SK-N-SH treated with all-trans-retinoic acid at 6 μM for 48 hours (cell line): Measurements from ENCODE around the gene ARHGEF25.

Experiments
- ATAC-seq: fragments of 200-7000 bp; cut with Tn5 transposase; 3 replicates; pipeline ENCODE4 v1.9.1; 2020; ENCODE audit warnings: mild to moderate bottlenecking, moderate library complexity
- BACH2 ChIP-seq: fragments of 250-450 bp; sonication (Bioruptor Pico); IDR thresholded peaks from 2 replicates; pipeline ENCODE4 v1.9.0; 2021; ENCODE audit warnings: mild to moderate bottlenecking, borderline replicate concordance
- CREB5 ChIP-seq: fragments of 250-450 bp; sonication (Bioruptor Pico); IDR thresholded peaks from 2 replicates; pipeline ENCODE4 v1.5.1; 2020; ENCODE audit warnings: low read depth, mild to moderate bottlenecking, moderate library complexity
- CSDC2 ChIP-seq: fragments of 250-450 bp; sonication (Bioruptor Pico); IDR thresholded peaks from 2 replicates; pipeline ENCODE4 v1.5.0; 2020; ENCODE audit warnings: mild to moderate bottlenecking, moderate library complexity
- CSRNP3 ChIP-seq: fragments of 250-450 bp; sonication (Bioruptor Pico); IDR thresholded peaks from 2 replicates; pipeline ENCODE4 v1.5.1; 2021; ENCODE audit warnings: mild to moderate bottlenecking, moderate library complexity
- GLIS3 ChIP-seq: fragments of 250-450 bp; sonication (Bioruptor Pico); IDR thresholded peaks from 2 replicates; pipeline ENCODE4 v1.5.0; 2020; ENCODE audit warnings: mild to moderate bottlenecking, moderate library complexity
- ISL1 ChIP-seq: fragments of 250-450 bp; sonication (Bioruptor Pico); IDR thresholded peaks from 2 replicates; pipeline ENCODE4 v2.1.2; 2022; ENCODE audit warnings: mild to moderate bottlenecking, moderate library complexity
- POU6F1 ChIP-seq: fragments of 250-450 bp; sonication (Bioruptor Pico); IDR thresholded peaks from 2 replicates; pipeline ENCODE4 v1.8.0; 2021; ENCODE audit warnings: low read depth, mild to moderate bottlenecking, moderate library complexity, borderline replicate concordance
- PPARA ChIP-seq: fragments of 250-450 bp; sonication (Bioruptor Pico); IDR thresholded peaks from 2 replicates; pipeline ENCODE4 v1.5.0; 2020; ENCODE audit warnings: mild to moderate bottlenecking, borderline replicate concordance
- RARB ChIP-seq: fragments of 250-450 bp; sonication (Bioruptor Pico); IDR thresholded peaks from 2 replicates; pipeline ENCODE4 v1.8.0; 2021; ENCODE audit warnings: mild to moderate bottlenecking, moderate library complexity
- TCF4 ChIP-seq: fragments of 250-450 bp; sonication (Bioruptor Pico); IDR thresholded peaks from 2 replicates; pipeline ENCODE4 v1.8.0; 2021; ENCODE audit warnings: mild to moderate bottlenecking, moderate library complexity, borderline replicate concordance
- TOX ChIP-seq: fragments of 250-450 bp; sonication (Bioruptor Pico); IDR thresholded peaks from 2 replicates; pipeline ENCODE4 v1.8.0; 2021; ENCODE audit warnings: mild to moderate bottlenecking, moderate library complexity, borderline replicate concordance
- TSHZ2 ChIP-seq: fragments of 250-450 bp; sonication (Bioruptor Pico); IDR thresholded peaks from 2 replicates; pipeline ENCODE4 v1.5.0; 2020; ENCODE audit warnings: mild to moderate bottlenecking, moderate library complexity
- ZC3H10 ChIP-seq: fragments of 250-450 bp; sonication (Bioruptor Pico); IDR thresholded peaks from 2 replicates; pipeline ENCODE4 v1.5.1; 2021; ENCODE audit warnings: mild to moderate bottlenecking, moderate library complexity
- ZFP30 ChIP-seq: fragments of 450-650 bp; formaldehyde crosslinking; IDR thresholded peaks from 2 replicates; pipeline ENCODE4 v1.5.0; 2022; ENCODE audit warnings: mild to moderate bottlenecking, moderate library complexity
- ZNF70 ChIP-seq: fragments of 450-650 bp; formaldehyde crosslinking; IDR thresholded peaks from 2 replicates; pipeline ENCODE4 v1.5.0; 2020; ENCODE audit warnings: mild to moderate bottlenecking, moderate library complexity
- TF ChIP-seq, protein P1 (sequence below): fragments of 250-450 bp; sonication (Bioruptor Pico); IDR thresholded peaks from 2 replicates; pipeline ENCODE4 v1.8.0; 2020; ENCODE audit warnings: mild to moderate bottlenecking, moderate library complexity, borderline replicate concordance

The ARHGEF25 gene

DNA sequence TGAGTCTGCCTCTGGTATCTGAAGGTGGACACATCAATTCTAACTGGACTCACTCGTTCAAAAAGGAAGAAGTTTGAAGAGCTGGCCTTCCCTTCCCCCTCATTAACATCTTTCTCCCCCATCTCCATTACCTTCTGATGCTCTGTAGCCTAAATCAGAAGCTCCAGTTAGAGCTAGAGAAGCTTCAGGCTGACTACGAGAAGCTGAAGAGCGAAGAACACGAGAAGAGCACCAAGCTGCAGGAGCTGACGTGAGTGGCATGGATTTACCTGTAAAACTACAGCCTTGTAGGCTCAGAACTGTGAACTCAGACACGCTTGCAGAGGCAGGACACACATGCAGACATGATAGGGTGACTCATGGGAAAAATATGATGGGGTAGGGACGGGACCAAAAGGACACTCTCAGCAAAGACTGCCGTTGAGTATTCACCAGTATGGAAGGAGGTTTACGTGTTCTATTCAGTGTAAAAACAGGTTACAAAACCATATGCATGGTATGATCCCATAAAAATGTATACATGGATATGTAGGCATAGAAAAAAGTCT, 34.5 kb upstream of the ARHGEF25 start:
- TF ChIP-seq ZC3H10 (no peak), TSHZ2 (CRISPR knock-in tag) (no peak), CREB5 (CRISPR knock-in tag) (no peak), BACH2 (CRISPR knock-in tag) (no peak), GLIS3 (no peak), ZNF70 (CRISPR knock-in tag) (no peak)
- ATAC-seq = no peak

- no peak for ATAC-seq
- TF ChIP-seq CSRNP3 (CRISPR knock-in tag) (no peak), ZC3H10 (no peak), PPARA (no peak), TCF4 (no peak), CSDC2 (CRISPR knock-in tag) (no peak), ZNF70 (CRISPR knock-in tag) (no peak), ISL1 (no peak)
Measured at GRCh38 chr12:57577981-57578758, 33.1 kb upstream of the ARHGEF25 start.

GRCh38 chr12:57579011-57579410, 32.2 kb upstream of the ARHGEF25 start:
- ATAC-seq = no peak
- TF ChIP-seq POU6F1 (no peak), ZNF70 (CRISPR knock-in tag) (no peak), PPARA (no peak), CREB5 (CRISPR knock-in tag) (no peak), BACH2 (CRISPR knock-in tag) (no peak), TOX (CRISPR knock-in tag) (no peak), ISL1 (no peak), CSDC2 (CRISPR knock-in tag) (no peak), TCF4 (no peak), ZFP30 (CRISPR knock-in tag) (no peak), TSHZ2 (CRISPR knock-in tag) (no peak), RARB (CRISPR knock-in tag) (no peak)
- TF ChIP-seq, protein P1, sequence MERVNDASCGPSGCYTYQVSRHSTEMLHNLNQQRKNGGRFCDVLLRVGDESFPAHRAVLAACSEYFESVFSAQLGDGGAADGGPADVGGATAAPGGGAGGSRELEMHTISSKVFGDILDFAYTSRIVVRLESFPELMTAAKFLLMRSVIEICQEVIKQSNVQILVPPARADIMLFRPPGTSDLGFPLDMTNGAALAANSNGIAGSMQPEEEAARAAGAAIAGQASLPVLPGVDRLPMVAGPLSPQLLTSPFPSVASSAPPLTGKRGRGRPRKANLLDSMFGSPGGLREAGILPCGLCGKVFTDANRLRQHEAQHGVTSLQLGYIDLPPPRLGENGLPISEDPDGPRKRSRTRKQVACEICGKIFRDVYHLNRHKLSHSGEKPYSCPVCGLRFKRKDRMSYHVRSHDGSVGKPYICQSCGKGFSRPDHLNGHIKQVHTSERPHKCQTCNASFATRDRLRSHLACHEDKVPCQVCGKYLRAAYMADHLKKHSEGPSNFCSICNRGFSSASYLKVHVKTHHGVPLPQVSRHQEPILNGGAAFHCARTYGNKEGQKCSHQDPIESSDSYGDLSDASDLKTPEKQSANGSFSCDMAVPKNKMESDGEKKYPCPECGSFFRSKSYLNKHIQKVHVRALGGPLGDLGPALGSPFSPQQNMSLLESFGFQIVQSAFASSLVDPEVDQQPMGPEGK (CRISPR knock-in tag) = no peak
- TF ChIP-seq, all 23 proteins: peak for 0
